ENCODE results near the gene RNASEH2C.

The RNASEH2C gene

GRCh38 chr11:65745049-65745448 is 24.5 kb upstream of the RNASEH2C start:
- H3K9ac ChIP-seq = no peak overlapping the region
- no peaks in the 10 kb centered on the region for H3K79me2 ChIP-seq (ENCODE audit: insufficient read depth, low read depth)
- no peaks in the 10 kb centered on the region for H3K36me3 ChIP-seq (ENCODE audit: insufficient read depth)
- no peaks in the 10 kb centered on the region for H3K4me1 ChIP-seq (ENCODE audit: low read depth, poor library complexity, severe bottlenecking)
- TF ChIP-seq CTCF (conservative IDR thresholded peaks at IDR 0.05; ENCODE audit: low read depth, low read length) = no peak
- no peaks in the 10 kb centered on the region for H4K20me1 ChIP-seq (ENCODE audit: insufficient read depth)
- no peaks in the 10 kb centered on the region for H3K27me3 ChIP-seq (ENCODE audit: insufficient read depth, low read depth)
- no peak overlapping the region for H3K4me3 ChIP-seq (IDR thresholded peaks at IDR 0.05; ENCODE audit: insufficient read depth, low read depth, low read length)
- H3K27ac ChIP-seq = no peak overlapping the region
- no peak overlapping the region for H2AFZ ChIP-seq (ENCODE audit: low read depth)
- H3K4me2 ChIP-seq = no peak overlapping the region

GRCh38 chr11:65744699-65745042 is 24.1 kb upstream of the RNASEH2C start:
- Histone ChIP-seq H4K20me1 (ENCODE audit: insufficient read depth) (no peaks in the 10 kb centered on the region), H3K27ac (no peak overlapping the region), H3K27me3 (ENCODE audit: insufficient read depth, low read depth) (no peaks in the 10 kb centered on the region), H3K9ac (no peak overlapping the region), H3K79me2 (ENCODE audit: insufficient read depth, low read depth) (no peaks in the 10 kb centered on the region), H3K4me3 (IDR thresholded peaks at IDR 0.05; ENCODE audit: insufficient read depth, low read depth, low read length) (no peak overlapping the region), H2AFZ (ENCODE audit: low read depth) (no peak overlapping the region), H3K36me3 (ENCODE audit: insufficient read depth) (no peaks in the 10 kb centered on the region), H3K4me2 (no peak overlapping the region), H3K4me1 (ENCODE audit: low read depth, poor library complexity, severe bottlenecking) (no peaks in the 10 kb centered on the region)
- TF ChIP-seq CTCF (conservative IDR thresholded peaks at IDR 0.05; ENCODE audit: low read depth, low read length) = no peak

GRCh38 chr11:65744026-65744698 is 23.6 kb upstream of the RNASEH2C start:
- Histone ChIP-seq H3K27me3 (ENCODE audit: insufficient read depth, low read depth) (no peaks in the 10 kb centered on the region), H3K27ac (no peak overlapping the region), H4K20me1 (ENCODE audit: insufficient read depth) (no peaks in the 10 kb centered on the region), H3K4me1 (ENCODE audit: low read depth, poor library complexity, severe bottlenecking) (no peaks in the 10 kb centered on the region), H3K4me2 (no peak overlapping the region), H3K79me2 (ENCODE audit: insufficient read depth, low read depth) (no peaks in the 10 kb centered on the region), H3K9ac (no peak overlapping the region), H2AFZ (ENCODE audit: low read depth) (no peak overlapping the region), H3K36me3 (ENCODE audit: insufficient read depth) (no peaks in the 10 kb centered on the region), H3K4me3 (IDR thresholded peaks at IDR 0.05; ENCODE audit: insufficient read depth, low read depth, low read length) (no peak overlapping the region)
- no peak for TF ChIP-seq CTCF (conservative IDR thresholded peaks at IDR 0.05; ENCODE audit: low read depth, low read length)

GRCh38 chr11:65743681-65744025 is 23.1 kb upstream of the RNASEH2C start:
- H2AFZ ChIP-seq (ENCODE audit: low read depth) = no peak overlapping the region
- no peak for TF ChIP-seq CTCF (conservative IDR thresholded peaks at IDR 0.05; ENCODE audit: low read depth, low read length)
- H3K4me1 ChIP-seq (ENCODE audit: low read depth, poor library complexity, severe bottlenecking) = no peaks in the 10 kb centered on the region

More at GRCh38 chr11:65743681-65744025, 23.1 kb upstream of the RNASEH2C start:
- Histone ChIP-seq H3K36me3 (ENCODE audit: insufficient read depth) (no peaks in the 10 kb centered on the region), H4K20me1 (ENCODE audit: insufficient read depth) (no peaks in the 10 kb centered on the region), H3K27me3 (ENCODE audit: insufficient read depth, low read depth) (no peaks in the 10 kb centered on the region), H3K9ac (no peak overlapping the region), H3K4me3 (IDR thresholded peaks at IDR 0.05; ENCODE audit: insufficient read depth, low read depth, low read length) (no peak overlapping the region), H3K79me2 (ENCODE audit: insufficient read depth, low read depth) (no peaks in the 10 kb centered on the region), H3K4me2 (no peak overlapping the region), H3K27ac (no peak overlapping the region)
